Activated CD8-positive, alpha-beta T cell treated with anti-CD3 and anti-CD28 coated beads, Interleukin-2, amount 10 ng/mL, durations not matched to agents 7 days and 5 days (primary cell): ENCODE results near the gene AFF4. TPM values are rescaled to one million over a fixed set of nuclear protein-coding genes. Genes with fewer than 3 reads are reported as not detected.
A peak's percentile ranks its signal among the peaks of the same experiment; 100 is the strongest.

Source experiments
- ATAC-seq: fragments of 150-1000 bp; cut with Tn5 transposase; one replicate; pipeline ENCODE4 v1.10.0; 2021; ENCODE audit warnings: moderate library complexity
- CTCF ChIA-PET: fragments of 350-600 bp; sonication (Branson Sonifier 250); formaldehyde crosslinking; loops from one replicate; lab custom pipeline; 2021; ENCODE audit warnings: antibody characterized with exemption; lab: Charles Lee
- POLR2A ChIA-PET: fragments of 350-600 bp; sonication (Branson Sonifier 250); formaldehyde crosslinking; loops from one replicate; lab custom pipeline; 2021; ENCODE audit warnings: antibody characterized with exemption; lab: Charles Lee
- DNase-seq: peaks from one replicate; pipeline ENCODE4 v3.0.0-alpha.2; 2020
- H3K27ac Mint-ChIP-seq: one replicate; pipeline ENCODE4 v1.8.0; 2021; ENCODE audit warnings: mild to moderate bottlenecking, mixed read lengths
- H3K27me3 Mint-ChIP-seq: one replicate; pipeline ENCODE4 v1.8.0; 2021; ENCODE audit warnings: low read depth, mixed read lengths
- H3K36me3 Mint-ChIP-seq: one replicate; pipeline ENCODE4 v1.8.0; 2021; ENCODE audit warnings: low read depth, mixed read lengths
- H3K4me1 Mint-ChIP-seq: one replicate; pipeline ENCODE4 v1.8.0; 2021; ENCODE audit warnings: low read depth, mixed read lengths
- H3K4me3 Mint-ChIP-seq: one replicate; pipeline ENCODE4 v1.8.0; 2021; ENCODE audit warnings: mild to moderate bottlenecking, mixed read lengths
- H3K9me3 Mint-ChIP-seq: one replicate; pipeline ENCODE4 v1.8.0; 2022; ENCODE audit warnings: mixed read lengths; ENCODE audit not compliant: insufficient read depth
- total RNA-seq, 2 experiments: library from RNA; stranded (reverse); gene quantifications; one replicate each; pipeline ENCODE4 v1.2.3, GENCODE V29; 2021

Gene AFF4
- total RNA-seq, 2 experiments from 2014 or later: 27.2 to 30.3 TPM

DNA sequence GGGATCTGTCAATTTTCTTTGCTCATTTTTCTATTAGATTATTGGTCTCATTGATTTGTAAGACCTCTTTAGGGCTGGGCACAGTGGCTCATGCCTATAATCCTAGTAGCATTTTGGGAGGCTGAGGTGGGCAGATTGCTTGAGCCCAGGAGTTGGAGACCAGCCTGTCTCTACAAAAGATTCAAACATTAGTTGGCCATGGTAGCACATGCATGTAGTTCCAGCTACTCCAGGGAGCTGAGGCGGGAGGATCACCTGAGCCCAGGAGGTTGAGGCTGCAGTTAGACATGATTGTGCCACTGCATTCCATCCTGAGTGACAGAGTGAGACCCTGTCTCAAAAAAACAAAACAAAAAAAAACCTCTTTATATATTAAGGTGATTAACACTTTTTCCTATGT lies 126.6 kb downstream of the AFF4 start:
- Mint-ChIP-seq H3K27ac (no peak overlapping the region), H3K4me1 (peaks cover 12% of the 10 kb centered on the region), H3K36me3 (no peaks in the 10 kb centered on the region), H3K4me3 (no peak overlapping the region), H3K9me3 (no peaks in the 10 kb centered on the region), H3K27me3 (no peaks in the 10 kb centered on the region)
- ChIA-PET POLR2A (no interaction called here), CTCF (no interaction called here)
- DNase-seq (no peak), ATAC-seq (no peak)

- ChIA-PET POLR2A (no interaction called here), CTCF (interaction anchor here (1.6 to 8.0 kb wide), 2 partner anchors 14 to 49 kb away, joined by 6 to 62 read pairs; no protein-coding TSS in a partner anchor)
- Mint-ChIP-seq H3K36me3 (no peaks in the 10 kb centered on the region), H3K27me3 (peaks cover 12% of the 10 kb centered on the region), H3K9me3 (no peaks in the 10 kb centered on the region), H3K4me3 (no peak overlapping the region), H3K27ac (no peak overlapping the region), H3K4me1 (peaks cover 13% of the 10 kb centered on the region)
- DNase-seq (no peak), ATAC-seq (no peak)
Observed at GRCh38 chr5:132834057-132834456, 129.4 kb downstream of the AFF4 start.

DNA sequence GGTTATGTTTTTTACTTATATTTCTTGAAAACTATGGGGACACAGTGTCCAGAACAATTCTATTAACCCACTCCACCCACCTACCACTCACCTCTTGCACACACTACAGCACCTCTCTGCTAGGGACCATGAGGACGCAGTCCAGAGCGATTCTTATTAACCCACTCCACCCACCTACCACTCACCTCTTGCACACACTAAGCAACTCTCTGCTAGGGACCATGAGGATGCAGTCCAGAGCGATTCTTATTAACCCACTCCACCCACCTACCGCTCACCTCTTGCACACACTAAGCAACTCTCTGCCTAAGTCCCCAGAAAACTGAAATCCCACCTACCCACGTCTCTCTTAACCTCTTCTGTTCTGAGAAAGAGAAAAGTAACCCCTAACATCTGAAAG lies 130.8 kb downstream of the AFF4 start:
- H3K36me3 Mint-ChIP-seq: no peaks in the 10 kb centered on the region
- POLR2A ChIA-PET: no interaction called here
- CTCF ChIA-PET: interaction anchor here (1.4 to 8.0 kb wide), 2 partner anchors 12 to 51 kb away, joined by 3 to 62 read pairs; no protein-coding TSS in a partner anchor
- peaks cover 14% of the 10 kb centered on the region for H3K4me1 Mint-ChIP-seq
- H3K4me3 Mint-ChIP-seq: no peak overlapping the region
- DNase-seq: no peak
- H3K27me3 Mint-ChIP-seq: peaks cover 22% of the 10 kb centered on the region
- H3K27ac Mint-ChIP-seq: no peak overlapping the region
- H3K9me3 Mint-ChIP-seq: no peaks in the 10 kb centered on the region
- no peak for ATAC-seq

DNA sequence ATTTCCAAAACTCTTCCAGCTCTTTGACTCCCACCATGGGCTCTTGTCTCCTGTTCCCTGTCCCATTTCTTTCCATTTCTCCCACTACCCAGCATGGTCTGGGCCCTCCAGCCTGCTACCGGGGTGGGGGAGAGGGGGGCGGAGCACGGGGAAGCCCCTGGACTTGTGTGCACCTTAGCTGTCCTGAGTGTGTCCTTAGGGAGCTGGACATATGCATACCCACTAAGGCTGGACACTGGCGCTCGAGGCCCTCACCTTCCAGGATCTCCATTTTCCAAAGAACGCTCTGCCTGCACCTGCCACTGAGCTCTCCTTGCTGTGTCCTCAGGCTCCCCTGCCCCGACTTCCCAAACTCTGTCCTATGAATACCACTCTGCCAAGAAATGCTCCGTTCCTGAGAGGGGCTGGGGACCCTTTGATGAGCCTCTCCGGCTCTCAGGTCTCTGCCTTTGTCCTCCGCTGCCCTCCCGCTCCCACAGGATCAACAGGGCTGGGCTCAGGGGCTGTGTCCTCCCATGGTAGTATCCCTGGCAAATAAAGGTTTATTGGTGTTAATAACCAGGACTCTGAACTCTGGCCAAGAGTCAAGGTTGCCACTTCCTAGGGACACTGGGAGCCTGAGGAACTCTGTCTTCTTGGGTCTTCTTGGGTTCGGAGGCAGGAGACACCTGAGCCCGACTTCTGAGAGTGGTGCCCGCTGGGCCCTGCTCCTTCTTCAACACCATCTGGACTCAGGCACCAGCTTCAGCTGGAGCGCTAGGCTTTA lies 132.2 kb downstream of the AFF4 start:
- H3K27ac Mint-ChIP-seq: peak overlapping the region; percentile 72
- CTCF ChIA-PET: interaction anchor here (4.5 to 8.0 kb wide), 3 partner anchors 11 to 52 kb away, joined by 25 to 62 read pairs (median 35); no protein-coding TSS in a partner anchor
- no peaks in the 10 kb centered on the region for H3K9me3 Mint-ChIP-seq
- no peak for DNase-seq
- peaks cover 31% of the 10 kb centered on the region for H3K27me3 Mint-ChIP-seq
- H3K4me3 Mint-ChIP-seq: peak overlapping the region; percentile 70
- POLR2A ChIA-PET: interaction anchor here (0.7 to 1.7 kb wide), 2 partner anchors 56 to 220 kb away, joined by 3 to 4 read pairs; partner anchors contain the start of gene HSPA4
- no peaks in the 10 kb centered on the region for H3K36me3 Mint-ChIP-seq
- ATAC-seq: no peak
- H3K4me1 Mint-ChIP-seq: peaks cover 16% of the 10 kb centered on the region

DNA sequence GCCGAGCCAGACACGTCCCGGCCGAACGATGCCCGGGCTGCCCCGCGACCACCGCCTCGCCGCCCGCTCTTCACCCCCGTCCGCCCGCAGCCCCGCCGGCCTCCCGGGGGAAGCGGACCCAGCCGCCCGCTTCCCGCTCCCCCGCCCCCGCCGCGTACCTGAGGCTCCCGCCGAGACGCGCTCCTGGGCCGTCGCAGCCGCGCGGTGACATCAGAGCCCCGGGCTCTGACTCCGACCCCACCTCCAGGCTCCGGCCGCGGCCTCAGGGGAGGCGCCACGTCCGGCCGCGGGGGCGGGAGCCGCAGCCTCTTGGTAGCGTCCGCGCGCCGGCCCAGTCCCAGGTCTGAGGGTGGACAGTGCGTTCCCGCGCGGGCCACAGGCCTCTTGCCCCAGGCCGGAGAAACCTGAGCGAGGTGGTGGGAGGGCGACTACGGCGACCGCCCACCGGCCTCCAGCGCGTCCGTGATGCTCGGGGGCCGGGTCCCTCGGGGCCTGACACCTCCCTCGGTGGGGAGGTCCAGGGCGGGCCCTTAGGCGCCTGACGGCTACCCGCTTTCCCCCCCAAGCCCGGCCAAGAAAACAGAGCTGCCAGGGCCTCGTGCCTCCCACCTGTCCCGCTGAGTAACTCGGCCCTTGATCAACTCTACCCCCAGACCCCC lies 132.9 kb downstream of the AFF4 start, which contains the start of gene SHROOM1:
SHROOM1 (minus strand) TSS at position 212 of the 659 bp plus-strand sequence. CDS start 4,507 bp downstream, outside the sequence.
- ATAC-seq (peak; percentile 39), DNase-seq (no peak)
- Mint-ChIP-seq H3K27ac (peak within 1 kb of the TSS; percentile 72), H3K36me3 (no peaks in the 10 kb centered on the region), H3K27me3 (peaks cover 31% of the 10 kb centered on the region), H3K9me3 (no peaks in the 10 kb centered on the region), H3K4me3 (peak within 1 kb of the TSS; percentile 81), H3K4me1 (peaks cover 21% of the 10 kb centered on the region)
- CTCF ChIA-PET: interaction anchor here (0.6 to 8.0 kb wide), 11 partner anchors 10 to 303 kb away, joined by 3 to 62 read pairs (median 4); partner anchors contain the start of gene KIF3A
- POLR2A ChIA-PET: interaction anchor here (0.7 to 1.7 kb wide), 2 partner anchors 57 to 221 kb away, joined by 3 to 4 read pairs; partner anchors contain the start of gene HSPA4

GRCh38 chr5:132829742-132830435 lies 133.5 kb downstream of the AFF4 start:
- H3K4me1 Mint-ChIP-seq: peaks cover 24% of the 10 kb centered on the region
- DNase-seq (peak; percentile 81), ATAC-seq (peak; percentile 88)
- H3K36me3 Mint-ChIP-seq: no peaks in the 10 kb centered on the region
- peaks cover 31% of the 10 kb centered on the region for H3K27me3 Mint-ChIP-seq
- ChIA-PET POLR2A (no interaction called here), CTCF (interaction anchor here (0.6 to 8.0 kb wide), 16 partner anchors 10 to 444 kb away, joined by 3 to 62 read pairs (median 4); partner anchors contain the start of gene KIF3A)
- H3K27ac Mint-ChIP-seq: peak overlapping the region; percentile 72
- peak overlapping the region; percentile 81 for H3K4me3 Mint-ChIP-seq
- no peaks in the 10 kb centered on the region for H3K9me3 Mint-ChIP-seq

DNA sequence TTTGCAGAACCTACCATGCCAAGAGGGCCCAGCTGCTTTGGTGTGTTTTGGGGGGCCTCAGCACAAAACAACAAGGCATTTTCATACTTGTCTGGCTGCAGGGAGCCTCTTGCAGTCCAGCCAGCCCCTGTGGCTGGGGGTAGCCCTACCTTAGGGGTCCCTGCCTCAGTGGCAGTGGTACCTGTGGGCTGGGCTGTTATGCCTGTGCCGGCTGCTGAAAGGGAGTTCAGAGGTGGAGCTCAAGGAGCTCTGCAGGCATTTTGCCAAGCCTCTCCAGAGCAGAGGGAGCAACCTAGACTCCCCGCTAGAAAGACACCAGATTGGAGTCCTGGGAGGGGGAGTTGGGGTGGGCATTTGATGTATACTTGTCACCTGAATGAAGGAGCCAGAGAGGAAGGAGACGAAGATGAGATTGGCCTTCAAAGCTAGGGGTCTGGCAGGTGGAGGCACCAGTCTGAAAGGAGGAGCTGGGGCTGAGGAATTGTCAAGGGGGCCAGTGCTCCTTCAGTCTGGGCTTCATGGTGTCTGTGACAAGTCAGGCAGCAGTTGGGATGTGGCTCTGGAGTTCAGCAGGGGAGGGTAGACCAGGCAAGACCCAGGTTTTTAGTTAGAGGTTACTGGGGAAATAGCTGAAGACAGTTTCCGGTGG lies 134.5 kb downstream of the AFF4 start:
- peaks cover 31% of the 10 kb centered on the region for H3K4me1 Mint-ChIP-seq
- ATAC-seq (no peak), DNase-seq (no peak)
- ChIA-PET CTCF (interaction anchor here (0.9 to 8.0 kb wide), 18 partner anchors 9 to 443 kb away, joined by 3 to 62 read pairs (median 5); partner anchors contain the start of genes KIF3A and SEPTIN8), POLR2A (interaction anchor here (2.3 kb wide), 1 partner anchor 38 kb away, joined by 7 read pairs; the partner anchor contains the start of genes GDF9 and UQCRQ)
- no peaks in the 10 kb centered on the region for H3K36me3 Mint-ChIP-seq
- H3K27me3 Mint-ChIP-seq: peaks cover 33% of the 10 kb centered on the region
- no peaks in the 10 kb centered on the region for H3K9me3 Mint-ChIP-seq
- H3K27ac Mint-ChIP-seq: no peak overlapping the region
- peak overlapping the region; percentile 81 for H3K4me3 Mint-ChIP-seq

DNA sequence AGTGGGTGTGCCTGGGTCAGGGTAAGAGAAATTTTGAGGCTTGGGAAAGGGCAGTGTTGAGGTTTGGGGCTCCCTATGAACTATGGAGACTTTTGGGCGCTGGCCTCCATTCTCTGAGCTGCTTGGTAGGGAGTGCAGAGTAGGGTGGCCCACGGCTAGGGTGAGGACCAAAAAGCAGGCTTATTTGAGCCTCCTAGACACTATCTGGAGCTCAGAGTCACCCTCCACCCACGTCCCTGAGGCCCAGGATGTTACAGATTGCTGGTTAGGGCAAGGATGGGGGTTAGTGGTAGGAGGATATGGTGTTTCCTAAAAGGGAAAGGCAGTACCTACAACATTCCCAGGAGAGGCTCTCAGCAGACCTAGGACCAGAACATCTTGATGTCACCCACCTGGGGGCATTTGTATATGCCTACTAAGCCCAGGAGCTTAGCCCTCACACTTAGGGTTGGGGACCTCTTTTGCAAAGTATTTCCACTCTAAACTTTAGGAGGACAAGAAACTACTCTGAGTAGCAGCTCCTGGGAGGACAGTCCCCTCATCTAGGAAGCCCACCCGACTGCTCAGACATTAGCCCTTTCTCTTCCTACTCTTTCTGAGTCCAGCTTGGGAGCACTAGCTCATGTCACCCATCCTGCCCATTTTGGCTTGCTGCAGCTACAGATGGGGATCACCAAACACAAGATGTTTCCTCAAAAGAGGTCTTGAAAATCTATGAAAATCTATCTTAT lies 135.3 kb downstream of the AFF4 start:
- Mint-ChIP-seq H3K4me3 (no peak overlapping the region), H3K27me3 (peaks cover 35% of the 10 kb centered on the region), H3K27ac (no peak overlapping the region), H3K4me1 (peaks cover 37% of the 10 kb centered on the region), H3K9me3 (no peaks in the 10 kb centered on the region), H3K36me3 (no peaks in the 10 kb centered on the region)
- ATAC-seq: no peak
- no peak for DNase-seq
- ChIA-PET POLR2A (interaction anchor here (0.9 to 2.3 kb wide), 2 partner anchors 38 to 302 kb away, joined by 4 to 7 read pairs; partner anchors contain the start of genes GDF9 and UQCRQ), CTCF (interaction anchor here (0.6 to 8.0 kb wide), 14 partner anchors 8 to 442 kb away, joined by 3 to 62 read pairs (median 5); partner anchors contain the start of gene SEPTIN8)

GRCh38 chr5:132826424-132827082 lies 136.9 kb downstream of the AFF4 start:
- Mint-ChIP-seq H3K36me3 (no peaks in the 10 kb centered on the region), H3K27ac (no peak overlapping the region), H3K27me3 (peaks cover 33% of the 10 kb centered on the region), H3K4me1 (peaks cover 38% of the 10 kb centered on the region), H3K9me3 (no peaks in the 10 kb centered on the region), H3K4me3 (peak overlapping the region; percentile 54)
- no peak for DNase-seq
- no peak for ATAC-seq
- POLR2A ChIA-PET: interaction anchor here (0.7 to 1.4 kb wide), 2 partner anchors 41 to 331 kb away, joined by 3 to 4 read pairs; no protein-coding TSS in a partner anchor
- CTCF ChIA-PET: interaction anchor here (1.0 to 5.0 kb wide), 5 partner anchors 38 to 300 kb away, joined by 3 to 25 read pairs (median 3); no protein-coding TSS in a partner anchor
